ENCODE measurements around the gene TCP11.

Gene TCP11

DNA sequence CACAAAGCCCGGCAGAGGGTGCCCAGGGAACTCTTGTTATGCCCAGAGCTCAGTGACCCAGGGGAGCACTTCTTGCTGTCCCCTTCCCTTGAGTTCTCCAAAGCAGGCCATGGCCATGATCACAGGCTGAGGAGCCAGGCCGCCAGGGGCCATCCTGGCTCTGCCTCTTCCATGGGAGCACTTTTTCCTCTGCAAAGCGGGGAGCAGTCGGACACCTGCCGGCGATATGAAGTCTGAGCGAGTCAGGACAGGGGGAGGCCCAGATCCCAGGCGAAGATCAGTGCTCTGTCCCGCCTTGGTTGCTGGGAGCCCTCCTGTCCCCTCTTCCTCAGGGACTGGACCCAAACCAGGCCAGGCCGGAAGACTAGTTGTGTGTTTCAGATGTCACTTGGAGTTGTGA lies 67.9 kb downstream of the TCP11 start:
- H3K27ac ChIP-seq = no peak overlapping the region
- no peak for TF ChIP-seq CTCF (IDR thresholded peaks at IDR 0.05)
- no peaks in the 10 kb centered on the region for H3K4me1 ChIP-seq (ENCODE audit: control insufficient read depth in 1 of 2, insufficient read depth in 1 of 2, low read depth in 1 of 2, low read length in 1 of 2)
- H3K27me3 ChIP-seq = no peaks in the 10 kb centered on the region
- H3K36me3 ChIP-seq = peaks cover 86% of the 10 kb centered on the region
- no peaks in the 10 kb centered on the region for H3K9me3 ChIP-seq
- no peak overlapping the region for H3K4me3 ChIP-seq (ENCODE audit: low read depth in 1 of 2, low read length in 1 of 2)

DNA sequence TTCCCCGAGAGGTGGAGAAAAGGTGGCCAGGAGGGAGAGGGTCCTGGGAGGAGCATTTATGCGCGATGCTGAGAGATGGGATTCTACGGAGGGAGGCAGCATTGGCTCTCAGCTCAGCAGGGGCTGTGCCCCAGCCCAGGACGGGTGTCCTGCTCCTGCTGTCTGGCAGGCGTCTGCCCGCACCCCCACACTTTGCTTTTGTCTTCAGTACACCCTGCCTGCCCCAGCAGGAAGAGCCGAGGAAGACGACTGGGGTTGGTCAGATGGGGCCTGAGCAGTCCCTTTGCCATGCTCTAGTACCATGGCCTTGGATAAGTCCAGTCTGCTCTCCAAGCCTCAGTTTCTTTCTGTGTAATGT lies 68.5 kb downstream of the TCP11 start:
- Histone ChIP-seq H3K27me3 (no peaks in the 10 kb centered on the region), H3K9me3 (no peaks in the 10 kb centered on the region), H3K27ac (no peak overlapping the region), H3K4me1 (ENCODE audit: control insufficient read depth in 1 of 2, insufficient read depth in 1 of 2, low read depth in 1 of 2, low read length in 1 of 2) (no peaks in the 10 kb centered on the region), H3K4me3 (ENCODE audit: low read depth in 1 of 2, low read length in 1 of 2) (no peak overlapping the region), H3K36me3 (peaks cover 85% of the 10 kb centered on the region)
- no peak for TF ChIP-seq CTCF (IDR thresholded peaks at IDR 0.05)

GRCh38 chr6:35072051-35072697 lies 69.0 kb downstream of the TCP11 start:
- TF ChIP-seq CTCF (IDR thresholded peaks at IDR 0.05) = no peak
- Histone ChIP-seq H3K36me3 (peaks cover 83% of the 10 kb centered on the region), H3K27ac (no peak overlapping the region), H3K4me1 (ENCODE audit: control insufficient read depth in 1 of 2, insufficient read depth in 1 of 2, low read depth in 1 of 2, low read length in 1 of 2) (no peaks in the 10 kb centered on the region), H3K4me3 (ENCODE audit: low read depth in 1 of 2, low read length in 1 of 2) (no peak overlapping the region), H3K9me3 (no peaks in the 10 kb centered on the region), H3K27me3 (no peaks in the 10 kb centered on the region)

DNA sequence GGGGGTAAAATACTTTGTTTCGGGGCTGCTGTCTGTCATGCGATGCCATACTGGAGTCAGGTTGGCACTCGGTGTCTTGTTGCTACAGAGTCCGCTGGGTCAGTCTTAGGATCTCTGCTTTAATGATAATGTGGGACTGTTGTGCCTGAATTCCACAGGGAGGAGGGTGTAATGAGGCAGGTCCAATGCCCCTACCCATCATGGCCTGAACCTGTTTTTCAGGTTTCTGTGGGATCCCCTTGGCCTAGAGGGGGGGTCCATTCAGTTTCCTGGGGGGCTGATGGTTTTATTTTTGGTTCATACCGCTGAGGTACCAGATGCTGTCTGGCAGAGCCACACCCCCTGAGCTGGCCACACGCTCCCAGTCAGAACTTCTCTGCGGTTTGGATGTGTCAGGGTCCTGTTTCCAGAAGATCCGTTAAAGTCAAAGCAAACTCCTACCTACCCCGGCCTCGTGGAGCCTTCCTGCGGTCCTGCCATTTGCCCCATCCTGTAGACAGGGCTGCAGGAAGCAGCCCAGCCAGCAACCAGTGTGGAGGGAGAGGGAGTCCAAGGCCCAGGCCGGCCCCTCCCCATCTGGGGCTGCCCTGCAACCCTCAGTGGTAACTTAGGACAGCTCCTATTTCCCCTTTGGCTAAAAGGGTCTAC lies 69.7 kb downstream of the TCP11 start:
- TF ChIP-seq CTCF (IDR thresholded peaks at IDR 0.05) = no peak
- no peaks in the 10 kb centered on the region for H3K27me3 ChIP-seq

DNA sequence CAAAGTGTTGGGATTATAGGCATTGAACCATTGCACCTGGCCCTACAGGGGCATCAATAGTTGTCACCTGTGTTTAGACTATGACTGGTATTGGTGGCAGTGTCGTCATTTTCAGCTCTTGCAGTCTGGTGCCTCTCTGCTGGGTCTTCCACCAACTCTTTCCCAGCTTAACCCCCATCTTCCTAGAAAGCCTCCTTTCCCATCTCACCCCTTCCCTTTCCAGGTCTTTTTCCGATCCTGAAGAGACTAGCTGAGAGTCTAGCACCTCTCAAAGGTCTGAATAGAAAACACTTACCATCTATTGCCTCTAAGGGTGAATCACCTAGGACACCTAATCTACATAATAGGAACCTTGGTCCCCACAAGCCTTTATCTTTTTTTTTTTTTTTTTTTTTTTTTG lies 71.0 kb downstream of the TCP11 start:
- H3K36me3 ChIP-seq = peaks cover 85% of the 10 kb centered on the region

More for the DNA sequence above, 69.7 kb downstream of the TCP11 start:
- peaks cover 84% of the 10 kb centered on the region for H3K36me3 ChIP-seq
- H3K4me1 ChIP-seq (ENCODE audit: control insufficient read depth in 1 of 2, insufficient read depth in 1 of 2, low read depth in 1 of 2, low read length in 1 of 2) = no peaks in the 10 kb centered on the region
- no peak overlapping the region for H3K27ac ChIP-seq
- no peak overlapping the region for H3K4me3 ChIP-seq (ENCODE audit: low read depth in 1 of 2, low read length in 1 of 2)
- no peaks in the 10 kb centered on the region for H3K9me3 ChIP-seq

More for the DNA sequence above, 71.0 kb downstream of the TCP11 start:
- Histone ChIP-seq H3K27me3 (no peaks in the 10 kb centered on the region), H3K4me1 (ENCODE audit: control insufficient read depth in 1 of 2, insufficient read depth in 1 of 2, low read depth in 1 of 2, low read length in 1 of 2) (no peaks in the 10 kb centered on the region), H3K27ac (no peak overlapping the region), H3K9me3 (no peaks in the 10 kb centered on the region), H3K4me3 (ENCODE audit: low read depth in 1 of 2, low read length in 1 of 2) (no peak overlapping the region)
- TF ChIP-seq CTCF (IDR thresholded peaks at IDR 0.05) = no peak

All from neutrophil (primary cell).